RKO (cell line): ENCODE results near the gene SPNS2.

ENCODE experiments used
- DNase-seq: peaks from one replicate; pipeline ENCODE4 v3.0.0-alpha.2; 2016; ENCODE audit warnings: low spot score

Gene SPNS2, protein sequence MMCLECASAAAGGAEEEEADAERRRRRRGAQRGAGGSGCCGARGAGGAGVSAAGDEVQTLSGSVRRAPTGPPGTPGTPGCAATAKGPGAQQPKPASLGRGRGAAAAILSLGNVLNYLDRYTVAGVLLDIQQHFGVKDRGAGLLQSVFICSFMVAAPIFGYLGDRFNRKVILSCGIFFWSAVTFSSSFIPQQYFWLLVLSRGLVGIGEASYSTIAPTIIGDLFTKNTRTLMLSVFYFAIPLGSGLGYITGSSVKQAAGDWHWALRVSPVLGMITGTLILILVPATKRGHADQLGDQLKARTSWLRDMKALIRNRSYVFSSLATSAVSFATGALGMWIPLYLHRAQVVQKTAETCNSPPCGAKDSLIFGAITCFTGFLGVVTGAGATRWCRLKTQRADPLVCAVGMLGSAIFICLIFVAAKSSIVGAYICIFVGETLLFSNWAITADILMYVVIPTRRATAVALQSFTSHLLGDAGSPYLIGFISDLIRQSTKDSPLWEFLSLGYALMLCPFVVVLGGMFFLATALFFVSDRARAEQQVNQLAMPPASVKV

GRCh38 chr17:4498461-4499397, at the start of gene SPNS2:
Gene SPNS2 (plus strand): TSS chr17:4498881. CDS start chr17:4499048, 167 bp downstream.
- DNase-seq: peak; percentile 47

DNA sequence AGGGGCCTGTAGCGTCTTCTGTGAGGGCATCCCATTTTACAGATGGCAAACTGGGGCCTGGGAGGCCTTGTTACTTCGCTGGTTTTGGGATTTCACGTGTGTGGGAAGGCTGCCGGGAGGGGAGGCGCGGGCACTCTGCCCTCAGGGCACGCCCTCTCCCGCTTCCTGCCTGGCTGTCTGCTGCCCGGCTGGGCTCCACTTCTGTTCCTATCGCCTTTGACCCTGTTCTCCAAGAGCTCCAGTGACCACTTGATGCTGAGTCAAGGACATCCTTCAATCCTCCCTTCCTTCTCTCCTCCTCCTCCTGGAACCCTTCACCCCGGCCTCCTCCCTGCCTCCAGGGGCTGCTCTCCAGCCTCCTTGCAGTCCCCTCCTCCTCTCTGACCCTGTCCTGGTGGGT, 48.9 kb upstream of the SPNS2 start:
- DNase-seq: no peak

DNA sequence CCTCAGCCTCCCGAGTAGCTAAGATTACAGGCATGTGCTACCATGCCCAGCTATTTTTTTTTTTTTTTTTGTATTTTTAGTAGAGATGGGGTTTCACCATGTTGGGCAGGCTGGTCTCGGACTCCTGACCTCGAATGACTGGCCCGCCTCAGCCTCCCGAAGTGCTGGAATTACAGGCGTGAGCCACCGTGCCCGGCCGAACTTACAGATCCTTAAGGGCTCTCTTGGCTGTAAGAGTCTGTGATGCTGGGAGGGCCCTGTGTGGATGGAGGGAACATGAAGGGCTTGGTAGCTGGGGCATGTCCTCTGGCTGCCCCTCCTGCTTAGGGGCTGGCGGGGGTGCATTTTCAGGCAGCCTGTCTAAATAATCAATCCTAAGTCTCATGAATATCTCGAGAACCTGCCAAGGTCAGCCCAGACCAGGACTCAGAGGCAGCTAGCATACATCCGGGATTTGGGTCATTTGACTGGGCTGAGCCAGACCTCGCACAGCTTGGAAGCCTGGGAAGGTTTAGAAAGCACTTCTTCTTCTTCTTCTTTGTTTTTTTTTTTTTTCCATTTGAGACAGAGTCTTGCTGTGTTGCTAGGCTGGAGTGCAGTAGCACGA, 47.9 kb upstream of the SPNS2 start:
- DNase-seq: no peak

DNA sequence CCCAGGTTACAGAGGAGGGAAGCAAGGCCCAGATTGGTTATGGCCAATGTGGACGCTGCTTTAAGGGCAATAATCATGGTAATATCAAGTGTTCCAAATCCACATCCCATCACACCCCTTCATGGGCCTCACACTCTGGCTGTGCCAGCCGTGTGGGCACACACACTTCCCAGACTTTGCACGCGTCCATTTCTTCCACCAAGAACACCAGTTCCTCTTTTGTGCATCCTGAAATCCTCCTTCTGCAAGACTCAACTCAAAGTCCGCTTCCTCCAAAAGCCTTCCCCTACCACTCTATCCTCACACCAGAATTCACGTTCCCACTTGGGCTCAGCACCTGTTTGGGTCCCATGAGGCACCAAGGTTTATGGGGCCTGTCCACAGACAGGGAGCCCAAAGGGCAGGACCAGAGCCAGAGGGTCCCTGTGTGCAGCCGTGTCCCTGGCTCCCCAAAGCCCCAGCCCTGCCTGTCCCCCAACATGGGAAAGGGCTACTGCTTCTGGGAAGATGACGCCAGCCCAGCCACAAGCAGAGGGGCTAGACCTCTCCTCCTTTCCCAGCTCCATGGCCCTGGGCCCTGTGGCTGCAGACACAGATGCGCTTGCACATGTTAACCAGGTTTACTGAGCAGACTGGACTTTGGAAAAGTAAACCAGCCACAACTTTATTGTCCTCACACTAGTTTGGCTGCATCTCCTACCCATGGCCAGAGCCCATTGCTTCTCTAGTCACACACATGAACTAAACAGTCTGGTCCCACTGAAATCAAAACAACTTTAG, 44.7 kb upstream of the SPNS2 start:
- no peak for DNase-seq

DNA sequence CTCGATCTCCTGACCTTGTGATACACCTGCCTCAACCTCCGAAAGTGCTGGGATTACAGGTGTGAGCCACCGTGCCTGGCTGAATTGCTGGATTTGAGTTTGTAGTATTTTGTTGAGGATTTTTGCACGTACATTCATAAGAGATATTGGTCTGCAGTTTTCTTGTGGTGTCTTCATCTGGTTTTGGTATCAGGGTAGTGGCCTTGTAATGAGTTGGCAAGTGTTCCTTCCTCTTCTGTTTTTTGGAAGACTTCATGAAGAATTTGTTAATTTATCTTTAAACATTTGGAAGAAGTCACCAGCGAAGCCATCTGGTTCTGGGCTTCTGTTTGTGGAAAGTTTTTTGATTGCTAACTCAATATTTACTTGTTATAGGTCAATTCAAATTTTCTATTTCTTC, 38.0 kb upstream of the SPNS2 start:
- DNase-seq: no peak

- DNase-seq: no peak
Measured at GRCh38 chr17:4463818-4464476, 34.7 kb upstream of the SPNS2 start.

DNA sequence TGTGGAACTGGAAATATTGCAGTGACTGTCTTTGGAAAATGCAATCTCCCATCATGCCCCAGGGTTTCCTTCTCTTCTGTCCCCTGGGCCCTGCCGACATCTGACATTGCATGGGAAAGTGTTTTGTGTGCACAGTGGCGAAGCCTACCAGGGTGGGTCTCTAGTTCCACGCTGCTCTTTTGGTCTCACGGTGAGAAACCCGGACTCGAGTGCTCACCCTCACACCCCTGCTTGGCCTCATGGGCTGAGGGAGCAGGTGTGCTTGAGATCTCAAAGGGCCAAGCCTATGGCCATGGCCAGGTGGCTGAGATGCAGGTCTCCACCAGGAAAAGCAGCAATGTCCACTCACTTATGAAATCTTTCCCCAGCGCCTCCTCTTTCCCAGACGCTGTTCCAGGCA, 32.9 kb upstream of the SPNS2 start:
- DNase-seq: no peak

GRCh38 chr17:4467287-4467686, 31.4 kb upstream of the SPNS2 start:
- no peak for DNase-seq

DNA sequence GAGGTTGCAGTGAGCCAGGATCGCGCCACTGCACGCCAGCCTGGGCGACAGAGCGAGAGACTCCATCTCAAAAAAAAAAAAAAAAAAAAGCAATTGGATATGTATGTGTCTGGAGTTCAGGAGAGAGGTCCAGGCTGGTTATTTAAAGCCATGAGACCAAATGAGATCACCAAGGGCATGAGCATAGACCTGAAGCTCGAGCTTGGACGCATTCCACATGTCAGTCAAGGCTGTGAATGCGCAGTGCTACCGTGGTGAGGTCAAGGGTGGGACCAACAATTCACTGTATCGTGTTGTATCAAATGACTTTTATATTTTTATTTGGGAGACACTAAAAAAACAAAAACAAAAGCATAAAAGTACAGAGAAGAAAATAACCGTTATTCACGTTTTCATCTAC, 29.1 kb upstream of the SPNS2 start:
- no peak for DNase-seq

- no peak for DNase-seq
Measured at GRCh38 chr17:4472286-4472685, 26.4 kb upstream of the SPNS2 start.

DNA sequence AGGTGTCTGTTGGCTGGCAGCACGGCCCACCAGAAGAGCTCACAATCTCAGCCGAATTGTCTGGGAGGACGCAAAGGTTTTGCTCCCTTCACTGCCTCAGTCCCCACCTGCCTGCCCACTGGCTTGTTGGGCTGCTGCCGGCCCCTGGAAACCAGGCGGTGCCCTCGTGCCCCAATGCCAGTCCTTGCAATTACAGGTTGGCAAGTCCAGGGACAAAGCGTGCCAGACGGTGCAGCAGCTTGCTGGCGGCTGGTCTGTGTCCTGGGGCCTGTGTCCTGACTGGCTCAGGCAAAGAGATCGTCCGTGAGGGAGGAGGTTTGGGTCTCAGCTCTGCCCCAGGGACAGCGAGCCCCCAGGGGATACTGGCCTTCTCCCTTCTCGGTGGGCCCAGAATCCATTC, 24.6 kb upstream of the SPNS2 start:
- DNase-seq: no peak

DNA sequence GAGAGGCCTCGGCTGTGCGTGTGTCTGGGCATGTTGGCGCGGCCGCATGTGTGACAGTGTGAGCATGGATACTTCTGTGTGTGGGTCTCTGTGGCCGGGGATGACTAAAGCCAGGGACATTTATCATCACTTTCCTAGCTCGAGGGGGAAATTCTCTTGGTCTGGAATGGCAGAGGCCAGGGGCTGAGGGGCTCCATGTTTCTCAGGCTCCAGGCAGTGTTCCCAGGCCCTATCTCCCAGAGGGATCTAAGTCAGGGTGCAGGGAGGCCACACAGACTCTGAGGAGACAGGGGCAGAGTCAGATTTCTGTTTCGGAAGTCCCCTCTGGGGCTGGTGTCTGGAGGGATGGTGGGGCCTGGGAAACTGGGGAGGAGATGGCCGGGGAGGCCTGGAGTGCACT, 23.7 kb upstream of the SPNS2 start:
- DNase-seq: no peak

GRCh38 chr17:4475463-4475862, 23.2 kb upstream of the SPNS2 start:
- no peak for DNase-seq

DNA sequence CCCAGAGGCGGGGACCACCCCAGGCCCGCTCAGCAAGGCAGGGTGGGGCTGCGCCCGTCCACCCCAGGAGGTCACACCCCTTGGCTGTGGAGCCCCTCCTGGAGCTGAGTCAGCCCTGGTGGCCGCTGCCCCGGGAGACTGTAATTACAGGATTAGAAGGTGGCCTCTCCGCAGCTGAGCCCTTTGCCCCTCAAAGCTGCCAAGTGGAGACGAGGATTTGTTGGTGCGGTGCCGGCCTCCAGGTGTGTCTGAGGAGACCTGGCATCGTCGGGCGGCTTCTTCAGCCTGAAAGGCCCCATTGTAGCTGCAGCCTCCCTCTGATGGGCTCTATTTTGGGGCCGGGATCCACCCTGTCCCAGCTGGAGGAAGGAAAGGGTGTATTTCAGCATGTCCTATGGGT, 22.7 kb upstream of the SPNS2 start:
- DNase-seq: no peak

DNA sequence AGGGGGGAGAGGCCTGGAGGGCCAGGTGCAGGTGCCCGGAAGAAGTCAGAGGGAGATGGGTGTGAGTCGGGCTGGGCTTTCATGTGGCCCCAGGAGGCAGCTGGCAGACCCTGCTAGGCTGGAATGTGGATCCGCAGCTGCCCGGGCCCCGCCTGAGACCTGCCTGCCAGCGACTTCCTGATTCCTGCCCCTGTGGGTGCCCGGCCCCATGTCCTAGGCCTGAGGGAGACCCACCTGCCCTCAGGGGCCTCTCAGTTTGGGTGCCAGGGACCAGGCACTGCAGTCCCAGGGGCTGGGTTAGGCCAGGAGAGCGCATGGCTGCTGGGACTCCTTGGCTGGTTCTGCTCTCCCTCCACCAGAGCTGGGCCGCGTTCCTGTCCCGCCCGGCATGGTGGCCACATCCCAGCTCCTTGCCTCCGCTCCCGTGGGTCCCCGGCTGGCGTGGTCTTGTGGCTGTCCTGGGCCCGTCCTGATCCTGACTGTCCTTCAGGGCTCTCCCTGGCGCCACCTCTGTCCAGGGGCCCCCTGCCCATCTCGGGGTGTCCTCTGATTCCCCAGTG, 22.1 kb upstream of the SPNS2 start:
- DNase-seq: no peak

DNA sequence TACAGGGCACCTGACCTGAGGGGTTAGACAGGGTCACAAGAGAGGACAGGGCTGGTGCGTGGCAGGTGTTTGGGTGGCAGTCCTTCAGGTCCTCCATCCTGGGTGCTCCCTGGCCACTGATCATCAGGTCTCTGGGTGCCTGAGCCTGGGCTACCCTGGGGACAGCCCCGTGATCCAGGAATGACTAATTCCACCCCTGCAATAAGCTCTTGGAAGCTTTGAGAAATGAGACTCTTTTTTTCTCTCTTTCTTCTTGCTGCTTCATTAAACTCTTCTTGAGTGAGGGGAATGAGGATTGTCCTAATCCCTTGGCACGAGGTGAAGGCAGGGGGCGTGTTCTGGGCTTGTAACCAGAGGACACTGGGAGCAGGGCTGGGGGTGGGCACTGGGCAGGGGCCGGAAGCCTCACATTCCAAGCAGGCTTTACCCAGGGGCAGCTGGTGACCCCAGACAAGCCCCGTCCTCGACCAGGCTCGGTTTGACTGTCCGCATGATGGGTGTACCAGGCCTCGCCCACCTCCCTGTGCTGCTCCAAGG, 21.4 kb upstream of the SPNS2 start:
- no peak for DNase-seq

- DNase-seq: no peak
Measured at GRCh38 chr17:4478318-4478830, 20.3 kb upstream of the SPNS2 start.

DNA sequence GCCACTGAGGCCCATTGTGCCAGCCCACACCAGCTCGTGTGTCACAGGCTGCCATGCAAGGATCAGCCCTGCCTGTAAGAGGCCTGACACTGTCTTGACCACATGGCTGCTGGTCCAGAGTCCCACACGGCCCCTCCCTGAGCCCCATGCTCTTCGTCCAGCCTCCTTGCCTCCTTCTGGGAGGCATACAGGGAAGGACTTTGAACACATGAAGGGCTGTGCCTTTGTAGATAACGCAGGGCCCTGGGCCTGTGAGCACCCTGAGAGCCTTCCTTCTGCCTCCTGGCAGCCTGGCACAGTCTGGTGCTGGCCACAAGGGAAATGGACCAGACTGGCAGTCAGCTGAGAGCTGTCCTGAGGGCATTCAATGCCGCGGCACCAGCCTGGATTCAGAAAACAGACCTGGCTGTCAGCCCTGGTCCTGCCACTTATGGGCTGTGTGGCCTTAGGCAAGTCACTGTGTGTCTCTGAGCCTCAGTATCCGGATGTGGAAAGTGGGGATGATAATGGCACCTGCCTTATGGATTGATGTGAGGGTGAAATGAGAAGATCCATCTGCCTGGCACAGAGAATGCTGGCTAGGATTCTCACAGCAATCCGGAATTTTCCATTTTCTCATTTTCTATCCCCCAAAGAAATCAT, 19.2 kb upstream of the SPNS2 start:
- DNase-seq: no peak

DNA sequence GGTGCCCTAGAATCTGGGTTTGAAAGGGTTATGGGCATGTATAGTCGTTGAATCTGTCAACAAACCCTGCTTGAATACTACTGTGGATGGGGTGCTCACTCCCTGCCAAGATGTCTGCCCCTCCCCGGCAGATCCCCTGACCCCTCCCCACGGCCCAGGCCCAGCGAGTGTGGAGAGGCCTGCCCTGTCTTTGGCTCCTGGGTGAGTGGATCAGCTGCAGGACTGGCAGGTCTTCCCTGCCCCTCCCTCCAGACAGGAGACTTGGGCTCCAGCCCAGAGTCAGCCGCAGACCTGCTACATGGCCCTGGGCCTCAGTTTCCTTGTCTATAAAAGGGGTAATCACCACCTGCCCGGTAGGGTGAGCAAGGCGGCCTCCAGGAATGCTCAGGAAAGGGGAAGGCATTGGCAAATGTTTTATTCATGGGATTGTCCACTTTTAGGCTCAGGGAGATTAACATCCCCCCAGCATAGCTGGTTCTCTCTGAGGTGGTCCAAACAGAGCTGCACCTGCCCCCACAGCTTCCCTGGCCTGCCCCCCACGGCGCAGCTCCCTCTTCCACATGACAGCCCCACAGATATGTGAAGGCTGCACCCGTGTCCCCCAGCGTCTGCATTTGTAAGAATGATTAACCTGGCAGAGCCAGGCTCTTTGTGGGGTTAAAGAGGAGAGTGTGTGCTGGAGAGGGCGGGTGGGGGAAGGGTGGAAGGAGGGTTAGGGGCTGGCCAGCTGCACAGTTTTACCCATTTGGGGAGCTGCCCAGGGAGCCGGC, 18.5 kb upstream of the SPNS2 start:
- no peak for DNase-seq
